ENCODE results near the gene SLC35F3. TPM values are rescaled to one million over a fixed set of nuclear protein-coding genes. Genes with fewer than 3 reads are reported as not detected.

The SLC35F3 gene
- total RNA-seq, 2 experiments from 2014 or later, result 7.5 to 8.1 TPM

GRCh38 chr1:234078143-234078542 lies 173.7 kb downstream of the SLC35F3 start:
- peaks cover 13% of the 10 kb centered on the region for H3K27me3 Mint-ChIP-seq
- no peak overlapping the region for H3K4me3 Mint-ChIP-seq
- no peak for DNase-seq
- H3K27ac Mint-ChIP-seq, result no peak overlapping the region
- peaks cover 13% of the 10 kb centered on the region for H3K9me3 Mint-ChIP-seq
- no peaks in the 10 kb centered on the region for H3K36me3 Mint-ChIP-seq
- H3K4me1 Mint-ChIP-seq, result no peaks in the 10 kb centered on the region

- Mint-ChIP-seq H3K4me3 (no peak overlapping the region), H3K27me3 (peaks cover 13% of the 10 kb centered on the region), H3K27ac (no peak overlapping the region), H3K4me1 (no peaks in the 10 kb centered on the region), H3K36me3 (no peaks in the 10 kb centered on the region), H3K9me3 (peaks cover 1% of the 10 kb centered on the region)
- no peak for DNase-seq
These were observed 175.4 kb downstream of the SLC35F3 start for GRCh38 chr1:234079896-234080295.

DNA sequence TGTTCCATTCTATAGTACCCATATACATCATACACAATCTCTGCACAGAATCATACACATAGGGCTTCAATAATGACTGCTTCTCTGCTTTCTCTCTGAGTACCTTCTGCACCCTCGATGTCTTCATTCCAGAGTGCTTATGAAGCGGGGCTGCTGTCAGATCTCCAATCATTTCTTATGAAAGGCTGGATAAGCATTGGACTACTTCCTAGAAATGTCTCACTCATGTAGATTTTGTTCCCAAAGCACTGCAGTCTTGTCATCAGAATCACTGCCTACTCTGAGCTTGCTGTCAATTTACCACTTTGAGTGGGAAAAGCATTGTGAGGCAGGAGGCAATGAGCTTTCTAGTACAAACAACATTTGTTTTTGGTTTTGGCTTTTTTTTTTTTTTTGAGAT lies 179.0 kb downstream of the SLC35F3 start:
- no peaks in the 10 kb centered on the region for H3K4me1 Mint-ChIP-seq
- H3K27me3 Mint-ChIP-seq, result peaks cover 7% of the 10 kb centered on the region
- no peaks in the 10 kb centered on the region for H3K36me3 Mint-ChIP-seq
- H3K4me3 Mint-ChIP-seq, result no peak overlapping the region
- no peak overlapping the region for H3K27ac Mint-ChIP-seq
- no peak for DNase-seq
- no peaks in the 10 kb centered on the region for H3K9me3 Mint-ChIP-seq

DNA sequence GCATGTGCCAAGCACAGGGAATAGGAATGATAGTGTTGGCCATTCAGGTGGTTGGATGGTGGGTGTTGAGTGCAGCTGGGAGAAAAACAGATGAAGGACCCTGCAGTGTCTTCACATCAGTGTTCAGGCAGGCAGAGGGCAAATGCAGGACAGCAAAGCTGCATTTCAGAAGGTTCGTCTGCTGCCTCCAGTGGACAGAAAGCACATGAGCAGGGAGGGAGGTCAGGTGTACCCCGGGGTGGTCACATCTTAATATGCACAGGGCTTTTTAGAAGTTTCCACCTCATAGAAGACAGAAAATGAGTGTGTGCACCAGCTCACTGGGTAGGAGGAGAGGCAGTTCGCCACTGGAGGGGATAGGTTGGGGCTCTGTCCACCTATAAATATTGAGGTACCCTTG lies 184.9 kb downstream of the SLC35F3 start:
- no peaks in the 10 kb centered on the region for H3K4me1 Mint-ChIP-seq

GRCh38 chr1:234090212-234091064 lies 186.0 kb downstream of the SLC35F3 start:
- Mint-ChIP-seq H3K4me3 (no peak overlapping the region), H3K27me3 (peaks cover 4% of the 10 kb centered on the region)

More for the DNA sequence above, 184.9 kb downstream of the SLC35F3 start:
- H3K9me3 Mint-ChIP-seq, result no peaks in the 10 kb centered on the region
- no peak for DNase-seq
- no peak overlapping the region for H3K4me3 Mint-ChIP-seq
- H3K27me3 Mint-ChIP-seq, result peaks cover 4% of the 10 kb centered on the region
- no peaks in the 10 kb centered on the region for H3K36me3 Mint-ChIP-seq
- no peak overlapping the region for H3K27ac Mint-ChIP-seq

DNA sequence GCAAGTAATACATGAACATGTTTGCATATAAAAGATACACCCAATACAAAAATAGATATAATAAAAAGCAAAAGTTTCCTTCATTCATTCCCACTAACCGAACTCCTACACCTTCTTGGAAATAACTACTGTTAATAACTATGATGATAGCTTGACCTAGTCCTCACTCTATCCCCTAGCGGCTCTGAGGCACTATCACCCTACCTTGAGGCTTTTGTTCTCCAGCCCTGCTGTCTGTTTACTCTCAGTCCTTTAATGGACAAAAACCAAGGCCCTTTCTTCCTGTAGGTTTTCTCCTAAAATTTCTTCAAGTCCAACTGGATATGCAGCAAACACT lies 186.6 kb downstream of the SLC35F3 start:
- Mint-ChIP-seq H3K27me3 (peaks cover 7% of the 10 kb centered on the region), H3K4me3 (no peak overlapping the region), H3K27ac (no peak overlapping the region), H3K36me3 (no peaks in the 10 kb centered on the region), H3K9me3 (no peaks in the 10 kb centered on the region), H3K4me1 (no peaks in the 10 kb centered on the region)
- no peak for DNase-seq

More at GRCh38 chr1:234090212-234091064, 186.0 kb downstream of the SLC35F3 start:
- Mint-ChIP-seq H3K36me3 (no peaks in the 10 kb centered on the region), H3K9me3 (no peaks in the 10 kb centered on the region), H3K4me1 (no peaks in the 10 kb centered on the region), H3K27ac (no peak overlapping the region)
- no peak for DNase-seq

DNA sequence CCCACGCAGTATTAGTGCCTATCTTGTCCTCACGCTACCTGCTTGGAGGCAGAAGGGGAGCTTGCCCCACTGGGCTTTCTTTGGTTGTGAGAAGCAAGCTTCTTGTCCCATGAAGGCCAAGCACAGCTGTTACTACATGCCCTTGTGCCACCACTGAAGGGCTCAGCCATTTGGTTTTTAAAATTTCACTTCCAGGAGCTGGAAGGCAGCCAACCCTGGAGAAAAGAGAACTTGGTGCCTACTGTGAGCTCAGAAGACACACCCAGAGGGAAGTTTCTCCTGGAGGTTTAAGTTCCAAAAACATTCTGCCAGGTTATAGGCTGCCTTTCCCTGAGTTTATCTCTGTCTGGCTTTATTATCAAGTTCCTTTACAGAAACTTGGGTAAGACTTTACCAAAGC lies 187.4 kb downstream of the SLC35F3 start:
- no peak overlapping the region for H3K4me3 Mint-ChIP-seq

DNA sequence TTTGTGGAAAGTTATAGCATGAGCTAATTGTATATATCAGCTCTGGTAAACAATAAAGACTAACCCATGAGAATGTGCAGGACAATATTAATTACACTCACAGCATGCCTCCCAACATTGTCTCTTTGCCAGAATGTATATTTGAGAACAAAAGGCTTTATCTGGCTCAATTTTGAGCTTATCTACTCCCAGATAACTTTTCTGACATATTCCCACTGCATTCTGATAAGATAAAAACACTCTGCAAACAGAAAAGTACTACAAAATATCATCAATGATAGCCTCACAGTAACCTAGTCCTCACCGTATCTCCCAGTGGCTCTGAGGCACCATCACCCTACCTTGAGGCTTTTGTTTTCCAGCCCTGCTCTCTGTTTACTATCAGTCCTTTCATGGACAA lies 188.6 kb downstream of the SLC35F3 start:
- Mint-ChIP-seq H3K4me3 (no peak overlapping the region), H3K9me3 (no peaks in the 10 kb centered on the region), H3K4me1 (no peaks in the 10 kb centered on the region), H3K27ac (no peak overlapping the region), H3K36me3 (no peaks in the 10 kb centered on the region), H3K27me3 (peaks cover 9% of the 10 kb centered on the region)
- DNase-seq, result no peak

More for the DNA sequence above, 187.4 kb downstream of the SLC35F3 start:
- Mint-ChIP-seq H3K4me1 (no peaks in the 10 kb centered on the region), H3K27me3 (peaks cover 9% of the 10 kb centered on the region), H3K36me3 (no peaks in the 10 kb centered on the region), H3K9me3 (no peaks in the 10 kb centered on the region), H3K27ac (no peak overlapping the region)
- no peak for DNase-seq

DNA sequence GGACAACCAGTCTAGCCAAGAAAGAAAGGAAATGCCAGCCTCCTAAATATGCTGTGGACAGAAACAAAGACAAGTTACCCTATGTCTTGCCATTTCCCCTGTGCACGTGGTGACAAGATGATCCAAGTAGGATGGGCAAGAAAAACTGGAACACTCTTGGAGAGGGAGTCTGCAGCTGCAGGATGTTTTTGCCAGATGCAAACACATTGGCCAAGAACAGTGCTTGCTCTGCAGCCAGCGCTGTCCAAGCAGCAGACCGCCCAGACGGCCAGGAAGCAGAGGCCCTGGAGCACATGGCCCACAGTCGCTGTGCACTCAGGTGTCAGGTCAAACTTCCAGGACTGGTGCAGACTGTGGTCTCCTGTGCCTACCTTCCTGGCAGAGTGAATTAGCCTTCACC lies 189.3 kb downstream of the SLC35F3 start:
- H3K27ac Mint-ChIP-seq, result no peak overlapping the region
- H3K36me3 Mint-ChIP-seq, result no peaks in the 10 kb centered on the region
- no peak for DNase-seq
- H3K4me3 Mint-ChIP-seq, result no peak overlapping the region
- no peaks in the 10 kb centered on the region for H3K4me1 Mint-ChIP-seq
- no peaks in the 10 kb centered on the region for H3K9me3 Mint-ChIP-seq
- H3K27me3 Mint-ChIP-seq, result peaks cover 9% of the 10 kb centered on the region

GRCh38 chr1:234094172-234094571 lies 189.7 kb downstream of the SLC35F3 start:
- H3K27ac Mint-ChIP-seq, result no peak overlapping the region
- H3K36me3 Mint-ChIP-seq, result no peaks in the 10 kb centered on the region
- H3K4me3 Mint-ChIP-seq, result no peak overlapping the region
- no peaks in the 10 kb centered on the region for H3K4me1 Mint-ChIP-seq
- H3K27me3 Mint-ChIP-seq, result peaks cover 9% of the 10 kb centered on the region
- no peaks in the 10 kb centered on the region for H3K9me3 Mint-ChIP-seq
- DNase-seq, result no peak

- Mint-ChIP-seq H3K4me3 (no peak overlapping the region), H3K4me1 (no peaks in the 10 kb centered on the region), H3K9me3 (no peaks in the 10 kb centered on the region), H3K27me3 (peaks cover 13% of the 10 kb centered on the region), H3K27ac (no peak overlapping the region), H3K36me3 (no peaks in the 10 kb centered on the region)
- no peak for DNase-seq
These were observed 191.8 kb downstream of the SLC35F3 start for GRCh38 chr1:234096161-234096770.

DNA sequence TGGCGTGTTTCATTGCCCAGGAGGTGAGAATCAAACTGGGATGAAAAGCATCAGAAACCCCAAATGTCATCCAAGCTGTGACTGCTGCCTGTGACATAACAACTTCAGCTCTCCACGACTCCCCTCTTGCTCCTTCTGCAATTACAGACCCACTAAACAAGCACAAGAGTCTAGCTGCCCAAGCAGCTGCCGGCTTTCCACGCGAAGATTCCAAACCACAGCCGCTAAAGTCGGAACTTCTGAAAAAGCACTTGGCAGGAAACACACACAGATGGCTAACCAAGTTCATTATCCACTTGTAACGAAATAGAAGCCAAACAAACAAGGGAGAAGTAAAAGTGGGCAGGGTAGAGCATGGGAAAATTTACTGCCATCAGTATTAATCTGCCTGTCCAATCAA lies 198.1 kb downstream of the SLC35F3 start:
- Mint-ChIP-seq H3K9me3 (no peaks in the 10 kb centered on the region), H3K27me3 (peaks cover 21% of the 10 kb centered on the region), H3K4me3 (no peak overlapping the region), H3K36me3 (no peaks in the 10 kb centered on the region), H3K4me1 (peaks cover 5% of the 10 kb centered on the region), H3K27ac (no peak overlapping the region)
- no peak for DNase-seq

DNA sequence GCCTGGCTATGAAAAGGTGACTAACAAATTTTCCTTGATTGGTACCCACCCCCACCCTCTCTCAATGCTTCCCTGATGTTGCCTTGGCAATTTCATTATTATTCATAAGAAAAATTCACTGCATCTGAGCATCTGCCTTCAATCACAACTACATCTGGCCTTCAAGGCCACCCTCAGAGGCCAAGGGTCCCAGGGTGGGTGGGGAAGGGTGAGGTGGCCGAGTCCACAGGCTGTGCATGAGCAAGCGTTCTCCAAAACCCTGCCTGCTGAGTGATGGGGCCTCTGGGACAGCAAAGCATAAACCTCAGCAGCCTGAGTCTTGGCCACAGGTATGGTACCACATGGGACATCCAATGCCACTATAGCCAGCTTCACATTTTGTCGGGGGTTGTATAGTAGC lies 198.7 kb downstream of the SLC35F3 start:
- Mint-ChIP-seq H3K27me3 (peaks cover 21% of the 10 kb centered on the region), H3K9me3 (no peaks in the 10 kb centered on the region), H3K4me1 (peaks cover 5% of the 10 kb centered on the region)

DNA sequence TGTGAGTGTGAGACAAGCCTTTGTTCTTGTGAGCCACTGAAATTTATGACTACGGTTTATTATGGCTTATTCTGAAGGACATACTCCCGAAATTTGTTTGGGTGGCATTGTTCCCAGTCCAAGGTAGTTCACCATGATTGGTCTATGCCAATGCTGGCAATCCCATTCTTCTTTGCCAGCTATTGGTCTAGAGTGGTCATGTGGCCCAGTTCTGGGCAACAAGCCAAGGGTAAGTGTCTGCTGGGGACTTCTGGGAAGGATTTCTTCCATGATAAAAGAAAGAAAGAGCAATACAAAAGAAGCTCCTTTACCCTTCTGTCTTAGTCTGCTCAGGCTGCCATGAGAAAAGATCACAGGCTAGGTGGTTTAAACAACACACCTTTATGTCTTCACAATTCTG lies 201.6 kb downstream of the SLC35F3 start:
- no peak for DNase-seq
- no peak overlapping the region for H3K27ac Mint-ChIP-seq
- H3K4me3 Mint-ChIP-seq, result no peak overlapping the region
- no peaks in the 10 kb centered on the region for H3K9me3 Mint-ChIP-seq
- no peaks in the 10 kb centered on the region for H3K36me3 Mint-ChIP-seq
- H3K27me3 Mint-ChIP-seq, result peaks cover 19% of the 10 kb centered on the region
- H3K4me1 Mint-ChIP-seq, result peaks cover 6% of the 10 kb centered on the region

More for the DNA sequence above, 198.7 kb downstream of the SLC35F3 start:
- Mint-ChIP-seq H3K36me3 (no peaks in the 10 kb centered on the region), H3K27ac (no peak overlapping the region), H3K4me3 (no peak overlapping the region)
- DNase-seq, result no peak

- H3K27ac Mint-ChIP-seq, result no peak overlapping the region
- H3K4me1 Mint-ChIP-seq, result peaks cover 6% of the 10 kb centered on the region
- DNase-seq, result no peak
- no peak overlapping the region for H3K4me3 Mint-ChIP-seq
- no peaks in the 10 kb centered on the region for H3K9me3 Mint-ChIP-seq
- H3K36me3 Mint-ChIP-seq, result no peaks in the 10 kb centered on the region
- H3K27me3 Mint-ChIP-seq, result peaks cover 5% of the 10 kb centered on the region
These were observed 203.0 kb downstream of the SLC35F3 start for GRCh38 chr1:234107416-234108021.

Data from activated naive CD8-positive, alpha-beta T cell treated with anti-CD3 and anti-CD28 coated beads for 36 hours (primary cell).